Lower leg skin (tissue), 4 donors: ENCODE measurements around the gene ST6GALNAC3. TPM values are rescaled to one million over a fixed set of nuclear protein-coding genes. Genes with fewer than 3 reads are reported as not detected.

ENCODE experiments used
- DNase-seq, 2 donors: peaks; one replicate each; pipeline ENCODE4 v3.0.0-alpha.2; 2019; ENCODE audit warnings: low spot score in 2 of 2
- H3K4me3 ChIP-seq: fragments of 200-600 bp; sonication (generic); 2 replicates; pipeline ENCODE4 v1.5.1; 2017; ENCODE audit warnings: mild to moderate bottlenecking, low read depth; ENCODE audit not compliant: poor library complexity, severe bottlenecking
- POLR2A ChIP-seq, 2 donors: fragments of 450-650 bp; IDR thresholded peaks; one replicate each; pipeline ENCODE4 v1.6.1; 2016 to 2017; ENCODE audit warnings: antibody characterized with exemption in 2 of 2, mild to moderate bottlenecking in 1 of 2, moderate library complexity in 1 of 2
- WGBS, 2 donors: methylation state at CpG; one replicate each; pipeline ENCODE4 v1.1.5; 2018; 5-methylcytosine and 5-hydroxymethylcytosine counted together
- intact Hi-C: fragments of 100-400 bp; cut with DNase I; formaldehyde crosslinking; loops from one replicate; pipeline ENCODE4 v1.15.0; 2023; ENCODE audit warnings: low total_unique reads
- total RNA-seq, 4 donors: library from RNA; depleted of rRNA; stranded (reverse); fragments of >200 nt; gene quantifications; one replicate each; pipeline ENCODE4 v1.1.0, GENCODE V29; 2016
- TF ChIP-seq, protein P1 (sequence below), 3 donors: fragments of 450-650 bp; IDR thresholded peaks; one replicate each; pipeline ENCODE4 v1.5.1; 2016; ENCODE audit warnings: antibody characterized with exemption in 3 of 3, mild to moderate bottlenecking in 3 of 3, moderate library complexity in 2 of 3

Gene ST6GALNAC3
- total RNA-seq, 4 donors from 2014 or later, result 1.5 to 3.8 (median 3.0) TPM

GRCh38 chr1:76500116-76500515 lies 425.6 kb downstream of the ST6GALNAC3 start:
- no peak for TF ChIP-seq POLR2A (IDR thresholded peaks at IDR 0.05)
- TF ChIP-seq, protein P1, sequence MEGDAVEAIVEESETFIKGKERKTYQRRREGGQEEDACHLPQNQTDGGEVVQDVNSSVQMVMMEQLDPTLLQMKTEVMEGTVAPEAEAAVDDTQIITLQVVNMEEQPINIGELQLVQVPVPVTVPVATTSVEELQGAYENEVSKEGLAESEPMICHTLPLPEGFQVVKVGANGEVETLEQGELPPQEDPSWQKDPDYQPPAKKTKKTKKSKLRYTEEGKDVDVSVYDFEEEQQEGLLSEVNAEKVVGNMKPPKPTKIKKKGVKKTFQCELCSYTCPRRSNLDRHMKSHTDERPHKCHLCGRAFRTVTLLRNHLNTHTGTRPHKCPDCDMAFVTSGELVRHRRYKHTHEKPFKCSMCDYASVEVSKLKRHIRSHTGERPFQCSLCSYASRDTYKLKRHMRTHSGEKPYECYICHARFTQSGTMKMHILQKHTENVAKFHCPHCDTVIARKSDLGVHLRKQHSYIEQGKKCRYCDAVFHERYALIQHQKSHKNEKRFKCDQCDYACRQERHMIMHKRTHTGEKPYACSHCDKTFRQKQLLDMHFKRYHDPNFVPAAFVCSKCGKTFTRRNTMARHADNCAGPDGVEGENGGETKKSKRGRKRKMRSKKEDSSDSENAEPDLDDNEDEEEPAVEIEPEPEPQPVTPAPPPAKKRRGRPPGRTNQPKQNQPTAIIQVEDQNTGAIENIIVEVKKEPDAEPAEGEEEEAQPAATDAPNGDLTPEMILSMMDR (IDR thresholded peaks at IDR 0.05), result no peak
- DNase-seq, result no peak
- intact Hi-C loops, result no loop called here
- no peak overlapping the region for H3K4me3 ChIP-seq

GRCh38 chr1:76501136-76501535 lies 426.6 kb downstream of the ST6GALNAC3 start:
- H3K4me3 ChIP-seq, result no peak overlapping the region
- 63 to 66% methylated on average over 2 of the region's 2 CpGs for WGBS, 2 donors
- intact Hi-C loops, result no loop called here
- no peak for DNase-seq
- TF ChIP-seq, protein P1 (IDR thresholded peaks at IDR 0.05), result no peak
- TF ChIP-seq POLR2A (IDR thresholded peaks at IDR 0.05), result no peak

GRCh38 chr1:76501586-76502219 lies 427.2 kb downstream of the ST6GALNAC3 start:
- intact Hi-C loops, result no loop called here
- TF ChIP-seq POLR2A (IDR thresholded peaks at IDR 0.05), result no peak
- TF ChIP-seq, protein P1 (IDR thresholded peaks at IDR 0.05), result no peak
- no peak for DNase-seq
- 65 to 70% methylated on average over 7 of the region's 7 CpGs for WGBS, 2 donors
- no peak overlapping the region for H3K4me3 ChIP-seq

DNA sequence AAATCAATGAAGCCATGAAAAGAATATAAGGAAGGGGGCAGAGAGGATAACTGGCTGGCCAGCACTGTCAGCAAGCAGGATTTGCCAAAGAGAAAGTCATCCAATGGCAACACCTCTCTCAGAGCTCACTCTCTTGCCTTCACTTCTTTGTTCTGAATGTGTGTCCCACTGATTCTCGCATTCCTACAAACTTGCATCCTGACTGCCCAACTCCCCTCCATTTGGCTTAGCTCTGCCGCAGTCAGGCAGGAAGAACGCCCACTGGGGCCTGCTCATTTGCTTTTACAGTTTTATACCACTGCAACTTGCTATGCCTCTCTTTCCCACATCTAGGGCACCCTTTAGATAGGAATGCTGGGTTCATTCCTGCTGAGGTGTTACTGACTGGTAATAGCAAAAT lies 428.6 kb downstream of the ST6GALNAC3 start:
- TF ChIP-seq, protein P1 (IDR thresholded peaks at IDR 0.05), result no peak
- TF ChIP-seq POLR2A (IDR thresholded peaks at IDR 0.05), result no peak

DNA sequence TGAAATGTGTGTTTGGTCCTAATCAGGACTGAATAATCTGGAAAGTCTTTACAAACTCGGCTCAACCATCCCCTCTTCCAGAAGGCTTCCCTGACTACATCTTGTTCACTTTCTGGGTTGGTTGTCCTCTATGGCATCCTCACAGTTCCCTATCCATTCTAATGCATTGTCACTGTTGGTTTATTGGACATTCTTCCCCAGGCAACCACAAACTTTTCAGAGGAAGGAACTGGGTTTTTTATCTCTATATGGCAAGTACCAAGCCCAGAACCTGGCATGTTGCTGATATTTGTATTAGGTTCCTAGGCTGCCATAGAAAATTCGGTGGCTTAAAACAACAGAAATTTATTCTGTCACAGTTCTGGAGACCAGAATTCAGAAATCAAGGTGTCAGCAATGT lies 429.2 kb downstream of the ST6GALNAC3 start:
- WGBS, 2 donors, result 69 to 74% methylated on average over 2 of the region's 2 CpGs
- intact Hi-C loops, result no loop called here
- TF ChIP-seq, protein P1 (IDR thresholded peaks at IDR 0.05), result no peak
- no peak for TF ChIP-seq POLR2A (IDR thresholded peaks at IDR 0.05)
- no peak overlapping the region for H3K4me3 ChIP-seq
- DNase-seq, result no peak

More for the DNA sequence above, 428.6 kb downstream of the ST6GALNAC3 start:
- intact Hi-C loops, result no loop called here
- no peak for DNase-seq
- whole genome bisulfite sequencing, 2 donors, result 86 to 88% methylated on average over 3 of the region's 3 CpGs
- H3K4me3 ChIP-seq, result no peak overlapping the region

DNA sequence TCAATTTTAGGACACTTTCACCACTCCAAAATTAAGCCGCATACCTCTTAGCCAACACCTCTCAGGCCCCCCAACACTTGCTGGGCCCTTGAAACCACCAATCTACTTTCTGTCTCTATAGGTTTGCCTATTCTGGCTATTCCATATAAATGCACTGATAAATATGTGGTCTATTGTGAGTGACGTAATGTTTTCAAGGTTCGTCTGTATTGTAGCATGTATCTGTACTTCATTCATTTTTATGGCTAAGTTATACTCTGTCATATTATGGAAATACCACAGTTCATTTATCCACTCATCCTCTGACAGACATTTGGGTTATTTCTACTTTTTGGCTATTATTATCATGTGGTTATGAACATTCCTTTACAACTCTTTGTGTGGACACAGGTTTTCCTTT lies 432.8 kb downstream of the ST6GALNAC3 start:
- DNase-seq, result no peak
- 92 to 94% methylated on average over 3 of the region's 3 CpGs for WGBS, 2 donors
- intact Hi-C loops, result no loop called here
- TF ChIP-seq, protein P1 (IDR thresholded peaks at IDR 0.05), result no peak
- TF ChIP-seq POLR2A (IDR thresholded peaks at IDR 0.05), result no peak
- no peak overlapping the region for H3K4me3 ChIP-seq
